SIG-M5 (cell line): ENCODE measurements around the gene PEPD.

ENCODE experiments used
- DNase-seq: peaks from one replicate; lab custom pipeline; 2025; lab: John Stamatoyannopoulos, UW

The PEPD gene

DNA sequence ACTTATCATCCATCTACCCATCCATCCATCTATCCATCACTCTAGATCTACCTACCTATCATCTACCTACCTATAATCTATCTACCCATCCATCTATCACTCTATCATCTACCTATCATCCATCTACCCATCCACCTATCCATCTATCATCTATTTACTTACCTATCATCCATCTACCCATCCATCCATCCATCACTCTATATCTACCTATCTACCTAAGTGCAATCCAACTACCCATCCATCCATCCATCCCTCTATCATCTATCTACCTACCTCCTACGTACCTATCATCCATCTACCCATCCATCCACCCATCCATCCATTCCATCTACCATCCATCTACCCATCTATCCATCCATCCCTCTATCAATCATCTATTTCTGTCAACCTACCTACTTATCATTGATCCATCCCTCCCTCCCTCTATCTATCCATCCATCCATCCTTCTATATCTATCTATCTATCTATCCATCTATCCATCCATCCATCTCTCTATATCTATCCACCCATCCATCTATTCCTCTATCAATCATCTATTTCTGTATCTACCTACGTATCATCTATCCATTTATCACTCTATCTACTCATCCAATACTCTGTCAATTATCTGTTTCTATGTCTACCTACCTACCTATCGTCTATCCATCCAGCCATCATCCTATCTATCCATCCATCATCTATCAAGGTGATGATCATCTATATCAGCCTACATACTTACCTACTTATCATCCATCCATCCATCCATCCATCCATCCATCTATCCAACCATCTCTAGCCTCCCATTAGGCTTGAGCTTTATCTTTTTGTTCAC, 99.0 kb downstream of the PEPD start:
- DNase-seq, result no peak

DNA sequence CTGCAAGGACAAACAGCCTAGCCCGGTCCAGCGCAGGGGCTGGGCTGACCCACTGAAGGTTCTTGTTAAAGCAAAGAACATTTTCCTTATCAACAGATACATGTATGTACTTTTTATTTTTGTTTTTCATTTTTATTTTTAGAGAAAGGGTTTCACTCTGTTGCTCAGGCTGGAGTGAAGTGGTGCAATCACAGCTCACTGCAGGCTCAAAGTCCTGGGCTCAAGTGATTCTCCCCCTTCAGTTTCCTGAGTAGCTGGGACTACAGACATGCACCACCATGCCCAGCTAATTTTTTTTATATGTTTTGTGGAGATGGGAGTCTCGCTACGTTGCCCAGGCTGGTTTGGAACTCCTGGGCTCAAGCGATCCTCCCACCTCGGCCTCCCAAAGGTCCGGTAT, 100.2 kb downstream of the PEPD start:
- DNase-seq, result no peak

DNA sequence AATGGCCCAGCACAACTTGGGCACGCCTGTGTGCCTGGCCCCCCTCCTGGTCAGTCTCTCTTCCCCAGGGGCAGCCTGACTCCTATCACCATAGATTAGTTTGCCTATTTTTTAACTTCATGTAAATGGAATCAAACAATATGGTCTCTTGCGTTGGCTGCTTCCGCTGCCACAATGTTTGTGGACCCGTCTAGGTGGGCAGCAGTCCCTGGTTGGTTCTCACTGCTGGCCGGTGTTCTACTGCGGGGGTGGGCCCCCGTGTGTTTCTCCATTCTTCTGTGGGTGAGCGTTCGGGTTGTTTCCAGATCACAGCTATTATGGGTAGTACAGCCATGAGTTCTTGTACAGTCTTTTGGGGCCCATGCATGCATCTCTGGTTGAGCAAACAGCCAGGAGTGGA, 100.8 kb downstream of the PEPD start:
- no peak for DNase-seq

DNA sequence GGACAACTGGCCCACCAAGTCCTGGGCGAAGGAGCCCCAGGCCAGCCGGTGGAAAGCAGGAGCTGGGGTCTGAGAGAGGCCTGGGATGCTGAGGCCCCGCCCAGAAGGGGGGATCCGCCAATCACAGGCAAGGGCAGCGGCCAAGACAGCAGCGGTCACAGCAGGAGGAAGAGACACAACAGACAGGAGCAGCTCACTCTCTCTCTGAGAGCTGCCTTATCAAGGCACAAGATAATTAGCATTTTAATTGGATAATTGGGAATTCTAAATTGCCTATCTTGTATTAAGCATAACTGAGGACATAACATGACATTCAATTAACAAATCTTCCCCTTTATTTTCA, 101.8 kb downstream of the PEPD start:
- no peak for DNase-seq

DNA sequence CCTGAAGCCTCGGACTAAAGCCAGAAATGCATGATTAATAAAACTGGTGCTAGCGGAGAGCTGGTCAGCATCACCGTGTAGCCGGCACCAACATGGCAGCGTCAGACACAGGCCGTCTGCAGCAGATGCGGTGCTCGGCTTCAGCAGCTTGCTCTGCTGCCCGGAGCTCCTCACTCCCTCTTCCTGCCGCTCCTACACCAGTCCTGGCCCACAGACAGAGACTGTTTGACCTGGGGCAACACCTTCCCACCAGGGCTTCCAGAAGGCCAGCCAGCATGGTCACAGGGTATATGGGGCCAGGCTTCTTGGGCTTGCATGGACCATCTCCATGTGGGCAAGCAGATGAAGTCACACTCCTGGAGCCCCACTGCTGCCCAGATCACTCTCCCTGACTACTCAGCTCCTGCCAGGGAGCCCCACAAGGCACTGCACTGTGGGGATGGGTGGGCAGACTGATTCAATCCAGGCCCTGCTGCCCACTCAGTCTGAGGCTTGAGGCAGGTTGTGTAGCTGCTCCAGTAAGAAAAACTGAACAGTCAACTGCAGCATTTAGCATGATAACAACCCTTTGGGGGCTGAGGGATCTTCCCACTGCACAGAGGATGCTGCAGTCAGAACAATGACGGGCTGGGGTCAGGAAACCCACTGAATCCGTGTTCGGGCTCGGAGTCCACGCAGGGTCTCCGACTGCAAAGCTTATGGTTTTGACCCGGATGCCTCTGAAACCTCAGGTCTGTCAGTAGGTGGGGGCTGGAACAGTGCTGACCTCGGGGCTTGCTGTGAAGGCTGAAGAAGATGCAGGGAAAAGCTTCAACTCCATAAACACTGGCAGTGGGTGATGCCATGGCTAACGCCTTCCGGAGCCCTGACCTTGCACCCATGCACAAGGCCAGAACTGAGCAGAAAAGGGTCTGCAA, 102.5 kb downstream of the PEPD start:
- DNase-seq, result no peak

DNA sequence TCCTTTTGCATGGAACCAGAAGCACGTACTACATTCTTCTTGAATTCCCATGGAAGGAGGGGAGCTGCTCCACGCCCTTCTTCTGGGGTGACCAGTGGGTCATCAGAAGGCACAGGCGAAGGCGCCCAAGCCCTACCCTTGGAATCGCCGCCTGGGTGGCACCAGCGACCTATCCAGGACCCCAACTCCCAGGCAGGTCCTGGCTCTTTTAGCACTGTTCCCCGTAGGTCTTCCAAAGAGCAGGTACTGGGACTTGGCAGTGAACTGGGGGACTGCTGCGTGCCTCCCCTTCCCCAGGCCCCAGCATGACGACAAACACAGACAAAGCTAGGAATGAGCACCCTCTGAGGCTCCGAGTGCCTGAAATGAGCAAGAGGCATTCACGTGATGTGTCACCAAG, 103.1 kb downstream of the PEPD start:
- no peak for DNase-seq

DNA sequence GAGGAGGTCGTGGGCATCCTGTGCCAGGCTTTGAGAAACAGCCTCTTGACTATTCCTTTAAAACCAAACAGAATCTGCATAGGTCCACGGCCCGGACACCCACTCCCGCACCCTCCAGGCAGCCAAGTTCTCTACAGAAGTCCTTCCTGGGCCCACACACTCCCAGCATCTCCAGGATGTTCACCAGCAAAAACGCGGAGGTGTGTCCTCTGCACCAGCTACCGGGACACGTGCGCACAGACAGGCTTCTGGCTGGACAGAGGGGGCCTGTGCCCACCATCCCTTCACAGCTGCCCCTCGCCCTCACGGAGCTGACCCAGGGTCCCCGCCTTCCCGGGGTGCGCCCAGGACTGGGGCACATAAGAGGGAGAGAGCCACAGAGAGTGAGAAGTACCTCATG, 103.8 kb downstream of the PEPD start:
- no peak for DNase-seq

DNA sequence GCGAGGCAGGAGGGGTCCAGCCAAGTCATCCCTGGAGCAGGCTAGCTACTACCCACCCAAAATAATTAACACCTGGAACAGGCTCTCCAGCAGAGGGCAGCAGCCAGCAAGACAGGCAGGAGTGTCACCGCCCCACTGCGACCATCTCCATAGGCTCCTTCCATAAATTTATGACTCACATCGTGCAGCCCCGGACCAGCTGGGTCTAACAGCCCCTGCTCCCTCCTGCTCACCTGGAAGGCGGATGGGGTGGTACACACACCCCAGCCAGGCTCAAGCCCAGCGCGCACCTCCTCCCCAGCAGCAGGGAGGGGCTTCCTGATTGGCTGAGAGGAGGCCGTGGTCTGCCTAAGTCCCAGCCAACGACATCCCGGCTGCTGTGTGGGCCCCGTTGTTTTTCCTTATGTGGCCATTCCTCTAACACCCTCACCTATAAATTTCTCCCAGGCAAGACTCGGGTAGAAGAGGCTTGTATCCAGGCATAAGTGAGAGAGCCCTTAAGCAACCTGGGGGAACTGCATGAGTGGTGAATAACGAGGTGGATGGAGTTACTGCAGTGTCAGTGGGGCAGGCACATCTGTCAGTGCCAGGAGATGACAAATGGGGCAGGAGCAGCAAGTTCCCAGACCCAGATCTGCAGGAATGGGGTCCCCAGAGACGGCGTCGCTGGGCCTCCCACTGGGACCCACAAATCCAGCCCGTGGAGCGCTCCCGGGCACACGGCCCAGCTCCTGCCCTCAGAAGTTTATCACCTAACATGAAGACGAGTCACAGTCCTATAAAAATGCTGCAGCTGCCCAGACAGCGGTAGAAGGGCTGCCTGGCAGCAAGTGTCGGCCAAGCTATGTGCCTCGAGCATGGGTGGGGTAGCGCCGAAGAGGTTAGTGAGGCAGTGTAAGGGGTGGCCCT, 105.0 kb downstream of the PEPD start:
- no peak for DNase-seq

DNA sequence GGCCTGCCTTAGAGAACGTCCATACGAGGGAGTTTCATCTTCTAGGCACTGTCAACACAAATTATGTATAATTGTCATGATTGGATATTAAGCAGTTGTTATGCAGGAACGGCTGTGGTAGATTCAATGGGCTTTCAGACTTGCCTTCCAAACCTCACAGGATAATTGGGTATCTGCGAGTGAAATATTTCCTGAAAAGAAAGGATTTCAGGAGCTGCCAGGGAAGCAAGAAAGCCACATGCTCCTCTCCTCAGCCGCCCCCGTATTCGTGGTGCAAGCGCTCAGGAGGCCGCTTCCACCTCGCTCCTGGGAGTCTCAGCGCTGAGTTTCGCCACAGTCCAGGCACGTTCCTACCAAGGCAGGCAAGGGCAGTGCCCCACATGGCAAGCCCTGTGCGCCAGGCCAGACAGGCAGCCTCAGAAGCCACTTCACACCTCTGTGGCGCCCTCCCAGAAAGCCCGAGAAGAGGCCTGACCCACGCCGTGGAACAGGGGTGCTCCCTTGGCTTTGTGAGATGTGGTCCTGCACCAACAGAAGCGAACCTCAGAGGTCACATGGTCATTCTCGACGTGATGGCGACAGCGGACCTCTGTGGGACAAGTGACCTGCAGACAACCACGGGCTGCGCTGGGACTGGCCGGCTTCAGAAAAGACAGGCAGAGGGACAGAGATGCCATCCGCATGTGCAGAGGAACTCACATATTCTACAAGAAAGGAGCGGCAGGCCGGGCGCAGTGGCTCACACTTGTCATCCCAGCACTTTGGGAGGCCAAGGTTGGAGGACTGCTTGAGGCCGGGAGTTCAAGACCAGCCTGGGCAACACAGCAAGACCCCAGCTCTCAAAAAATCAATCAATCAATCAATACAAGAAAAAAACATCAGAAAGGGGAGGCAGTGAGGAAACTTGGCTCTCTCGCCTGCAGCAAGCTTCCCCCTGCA, 106.7 kb downstream of the PEPD start:
- DNase-seq, result no peak

DNA sequence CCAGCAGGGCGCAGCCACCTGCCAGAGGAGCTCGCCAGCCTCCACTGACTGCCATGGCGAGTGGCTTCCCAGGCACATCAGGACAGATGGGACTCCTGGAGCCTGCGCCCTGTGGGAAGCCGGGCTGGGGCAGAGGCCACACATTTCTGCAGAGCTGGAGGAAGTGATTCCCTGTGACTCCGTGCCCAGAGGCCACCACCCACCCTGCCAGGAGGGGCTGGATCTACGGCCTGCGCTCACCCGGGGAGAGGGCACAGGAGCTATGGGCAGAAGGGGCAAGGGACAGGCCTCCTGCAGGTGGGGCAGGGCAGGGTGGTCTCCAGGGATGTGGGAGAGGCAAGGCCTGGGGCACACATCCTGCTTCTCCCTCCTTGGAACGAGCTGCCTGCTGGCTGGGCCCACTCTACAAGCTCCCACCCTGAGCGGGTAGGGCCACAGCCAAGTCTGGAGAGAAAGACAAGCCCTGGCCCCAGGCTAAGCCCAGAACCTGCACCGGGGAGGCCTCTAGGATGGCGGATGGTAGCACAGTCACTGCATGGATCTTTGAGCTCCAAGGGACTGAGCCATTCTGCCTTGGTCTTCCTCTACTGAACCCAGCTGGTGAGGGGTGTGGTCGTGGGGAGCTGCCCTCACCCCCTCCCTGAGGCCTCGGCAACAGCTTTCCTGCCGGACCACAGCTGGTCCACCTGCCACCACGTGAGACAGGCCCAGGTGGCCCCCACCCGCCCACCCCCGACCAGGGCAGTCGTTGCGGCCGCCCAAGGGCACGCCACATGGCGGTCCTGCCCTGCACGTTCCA, 107.5 kb downstream of the PEPD start:
- DNase-seq, result no peak

DNA sequence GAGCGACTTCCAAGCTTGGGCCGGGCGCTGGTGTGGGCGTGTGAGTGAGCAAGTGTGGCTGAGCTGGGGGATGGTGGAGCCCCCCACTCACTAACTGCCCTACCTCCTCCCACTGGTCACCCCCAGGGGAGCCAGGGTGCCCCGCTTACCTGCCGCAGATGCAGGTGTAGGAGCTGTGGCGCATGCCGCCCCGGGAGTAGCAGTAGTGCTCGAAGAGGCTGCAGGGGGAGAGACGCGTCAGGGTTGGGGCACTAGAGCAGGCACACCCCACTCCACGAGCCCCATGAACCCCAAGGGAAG, 108.2 kb downstream of the PEPD start:
- no peak for DNase-seq

DNA sequence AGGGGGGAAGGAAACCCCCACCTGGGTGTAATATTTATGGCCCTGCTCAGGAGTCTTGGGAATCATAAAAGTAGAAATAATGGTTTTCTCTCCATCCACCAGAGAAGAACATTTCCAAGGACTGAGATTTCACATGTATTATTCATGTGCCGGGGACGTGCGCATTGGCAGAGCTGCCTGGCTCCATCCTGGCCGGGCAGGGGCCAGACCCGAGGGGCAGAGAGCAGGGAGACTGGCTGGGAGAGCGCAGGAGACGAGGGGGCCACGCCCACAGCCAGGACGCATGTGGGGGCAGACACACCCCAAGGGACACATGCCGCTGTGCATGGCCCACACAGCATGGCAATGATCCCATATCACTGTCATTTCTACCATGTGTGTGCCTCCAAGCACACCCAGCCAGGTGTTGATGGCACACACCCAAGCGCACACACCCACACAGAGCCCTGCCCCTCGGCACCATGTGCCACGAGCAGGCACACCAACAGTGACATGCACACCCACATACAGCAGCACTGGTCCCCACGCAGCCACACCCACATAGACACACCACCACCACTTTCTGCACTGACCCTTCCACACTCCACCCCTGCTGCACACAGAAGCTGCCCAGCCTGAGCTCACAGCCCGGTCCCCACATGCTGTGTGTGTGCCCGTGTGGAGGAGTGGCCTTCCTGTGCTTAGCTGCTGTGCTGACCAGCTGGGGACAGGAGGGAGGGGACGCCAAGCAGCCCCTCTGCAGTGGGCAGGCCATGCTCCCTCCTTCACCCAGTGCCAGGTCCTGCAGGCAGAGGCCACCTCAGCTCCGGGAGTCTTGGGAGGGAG, 108.8 kb downstream of the PEPD start:
- no peak for DNase-seq

DNA sequence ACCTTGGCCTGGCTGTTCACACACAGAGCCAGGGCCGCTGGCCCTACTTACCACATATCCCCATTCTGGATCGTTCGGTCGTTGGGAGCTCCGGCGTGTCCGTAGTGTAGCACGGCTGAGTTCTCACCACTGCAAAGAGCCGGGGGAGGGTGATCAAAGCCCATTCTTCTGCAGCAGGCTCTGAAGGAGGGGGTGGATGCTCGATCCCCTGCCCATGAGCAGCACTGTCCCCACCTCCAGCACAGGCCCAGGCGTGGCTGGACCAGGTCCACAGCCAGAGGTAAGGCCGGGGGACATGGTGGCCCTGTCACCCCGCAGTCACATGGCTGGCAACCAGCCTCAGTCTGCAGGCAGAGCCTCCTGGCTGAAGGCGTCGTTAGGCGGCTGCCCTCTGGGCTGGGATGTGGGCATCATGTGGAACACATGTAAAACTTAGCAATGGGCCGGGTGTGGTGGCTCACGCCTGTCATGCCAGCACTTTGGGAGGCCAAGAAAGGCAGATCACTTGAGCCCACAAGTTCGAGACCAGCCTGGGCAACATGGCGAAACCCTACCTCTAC, 109.9 kb downstream of the PEPD start:
- DNase-seq, result no peak

DNA sequence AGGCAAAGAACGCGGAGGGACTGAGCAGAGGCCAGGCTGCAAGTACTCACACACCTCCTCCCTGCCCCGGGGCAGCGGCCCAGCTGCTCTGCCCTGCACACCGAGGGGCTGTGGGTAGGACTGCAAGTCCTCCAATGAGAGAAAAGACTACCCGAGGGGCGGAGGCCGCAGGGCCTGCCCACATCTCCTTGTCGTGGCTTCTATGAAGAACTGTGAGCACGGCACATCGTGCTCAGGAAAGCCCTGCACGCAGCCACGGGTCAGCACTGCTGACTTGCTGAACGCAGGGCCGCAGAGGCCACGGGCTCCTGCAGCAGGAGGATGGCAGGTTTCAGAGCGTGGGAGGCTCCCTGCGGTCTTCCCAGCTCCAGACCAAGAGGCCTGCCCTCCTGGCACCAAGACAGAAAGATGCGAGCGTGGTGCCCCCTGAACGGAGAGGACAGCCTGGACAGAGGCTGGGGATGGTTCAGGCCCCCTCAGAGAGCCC, 110.6 kb downstream of the PEPD start:
- DNase-seq, result no peak

DNA sequence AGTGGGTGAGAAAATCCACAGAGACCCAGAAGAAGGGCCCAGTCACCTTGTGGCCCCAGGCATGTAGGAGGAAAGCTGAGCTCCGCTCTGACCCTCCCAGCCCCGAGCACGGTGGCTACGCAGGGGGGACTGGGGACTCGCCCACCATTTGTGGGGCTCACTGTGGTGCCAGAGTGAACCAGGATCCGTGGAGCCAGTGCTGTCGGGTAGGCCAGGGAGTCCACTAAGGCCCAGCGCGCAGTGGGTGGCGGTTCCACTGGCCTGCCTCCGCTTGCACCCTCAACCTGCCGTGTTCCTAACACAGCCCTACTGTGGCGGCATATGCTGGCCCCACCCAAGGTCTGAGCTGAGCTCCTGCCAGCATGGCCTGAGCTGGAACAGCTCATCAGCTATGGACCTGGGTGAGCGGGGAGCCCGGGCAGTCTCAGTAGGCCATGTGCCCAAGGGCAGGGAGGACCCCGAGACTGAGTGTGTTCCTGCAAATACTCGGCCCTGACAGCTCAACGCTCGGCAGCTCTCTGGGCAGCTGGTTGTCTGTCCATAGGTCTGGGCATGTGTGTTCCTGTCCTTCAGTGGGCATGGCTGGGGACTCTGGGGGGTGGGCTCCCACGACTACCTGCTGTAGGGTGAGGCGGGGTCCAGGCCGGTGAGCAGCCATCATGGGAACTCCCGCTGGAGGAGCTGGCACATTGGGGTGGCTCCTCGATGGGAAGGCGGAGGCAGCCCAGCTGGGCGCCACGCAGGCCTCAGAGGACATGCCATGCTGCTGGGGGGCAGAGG, 111.5 kb downstream of the PEPD start:
- DNase-seq, result no peak

DNA sequence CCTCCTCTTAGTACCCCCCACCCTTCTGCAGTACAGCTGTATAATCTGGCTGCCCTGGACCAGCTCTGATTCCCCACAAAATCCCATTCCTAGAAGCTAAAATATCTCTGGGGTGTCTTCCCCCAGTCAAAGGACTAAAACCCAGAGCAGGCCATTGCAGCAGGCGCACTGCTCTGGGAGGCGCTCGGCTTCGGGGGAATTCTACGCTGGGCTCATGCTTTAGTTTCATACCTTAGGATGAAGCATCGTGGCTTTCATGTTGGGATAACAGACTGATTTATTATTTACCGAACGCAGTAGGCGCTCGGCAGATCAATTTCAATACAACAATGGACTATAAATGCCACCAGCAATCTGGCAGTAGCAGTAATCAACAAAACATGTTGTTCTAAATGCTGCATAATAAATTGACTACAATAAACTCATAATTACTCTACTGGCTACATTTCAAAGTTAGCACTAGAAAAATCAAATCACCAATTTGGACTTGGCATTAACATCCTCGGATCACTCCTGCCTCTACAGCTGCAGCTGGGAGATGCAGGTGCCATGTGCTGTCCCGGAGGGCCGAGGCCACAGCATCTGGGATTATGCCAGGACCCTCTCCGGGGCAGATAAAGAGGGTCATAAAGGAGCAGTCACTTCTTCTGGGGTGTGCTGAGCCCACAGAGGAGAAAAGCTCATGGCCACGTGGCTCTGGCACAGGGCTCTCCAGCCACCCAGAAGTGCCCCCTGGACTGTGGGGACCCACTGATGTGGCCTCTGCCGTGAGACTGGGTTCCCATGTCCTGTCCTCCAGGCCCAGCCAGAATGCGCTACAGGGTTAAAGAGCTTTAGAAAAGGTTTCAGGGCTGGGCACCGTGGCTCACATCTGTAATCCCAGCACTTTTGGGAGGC, 112.8 kb downstream of the PEPD start:
- DNase-seq, result no peak

DNA sequence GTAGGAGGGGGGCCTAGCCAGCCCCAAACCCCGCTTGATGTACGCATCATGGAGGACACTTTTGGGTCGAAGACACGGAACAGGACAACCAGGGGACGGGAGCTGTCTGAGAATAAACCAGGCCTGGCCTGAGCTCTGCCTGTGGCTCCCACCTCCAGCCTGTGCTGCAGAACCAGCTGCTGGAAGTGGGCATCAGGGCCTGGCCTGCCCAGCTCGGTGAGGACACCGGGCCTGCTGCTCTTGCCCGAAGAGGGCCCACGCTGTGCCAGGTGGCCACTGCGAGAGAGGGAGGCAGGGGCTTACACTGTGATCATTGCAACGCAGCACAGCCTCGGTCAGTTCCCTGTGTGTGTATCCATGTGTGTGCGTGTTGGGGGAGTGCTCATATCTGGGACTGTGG, 113.5 kb downstream of the PEPD start:
- DNase-seq, result no peak
